Measurements from ENCODE around the gene VWA3B. TPM values are rescaled to one million over a fixed set of nuclear protein-coding genes. Genes with fewer than 3 reads are reported as not detected.
"Not testable (repeated sequence)": the region's sequence is repeated elsewhere in the genome, so short reads cannot be mapped to it uniquely, and the experiment has no call there.

VWA3B gene
- total and polyA plus RNA-seq, 4 donors = 0.36 to 1.1 (median 1.0) TPM; not detected in 1

GRCh38 chr2:98247383-98247782 is 160.4 kb downstream of the VWA3B start:
- H3K9me3 ChIP-seq (ENCODE audit: control insufficient read depth, low read length) = peaks cover 2% of the 10 kb centered on the region

GRCh38 chr2:98252038-98252773 is 165.2 kb downstream of the VWA3B start:
- WGBS, 2 donors = 94 to 95% methylated on average over 14 of the region's 14 CpGs

More at GRCh38 chr2:98247383-98247782, 160.4 kb downstream of the VWA3B start:
- Histone ChIP-seq H3K27ac (ENCODE audit: low read depth in 1 of 2, low read length in 2 of 2) (no peak overlapping the region), H3K36me3 (ENCODE audit: control insufficient read depth in 1 of 2, insufficient read depth in 2 of 2, low read length in 1 of 2) (no peaks in the 10 kb centered on the region), H3K4me1 (ENCODE audit: control insufficient read depth in 1 of 2, insufficient read depth in 2 of 2, low read length in 2 of 2) (no peaks in the 10 kb centered on the region), H3K27me3 (ENCODE audit: control insufficient read depth in 1 of 2, insufficient read depth in 2 of 2, low read length in 1 of 2) (no peaks in the 10 kb centered on the region), H3K4me3 (ENCODE audit: low read length in 2 of 2) (no peak overlapping the region)
- DNase-seq (no peak), ATAC-seq (ENCODE audit: low FRiP score) (no peak)
- intact Hi-C loops (cut with DNase I) = no loop called here

GRCh38 chr2:98253461-98254070 is 166.6 kb downstream of the VWA3B start:
- WGBS, 2 donors = 5 to 10% methylated on average over 5 of the region's 5 CpGs
- Histone ChIP-seq H3K36me3 (ENCODE audit: control insufficient read depth in 1 of 2, insufficient read depth in 2 of 2, low read length in 1 of 2) (no peaks in the 10 kb centered on the region), H3K4me3 (ENCODE audit: low read length in 2 of 2) (no peak overlapping the region), H3K9me3 (ENCODE audit: control insufficient read depth, low read length) (no peaks in the 10 kb centered on the region), H3K27me3 (ENCODE audit: control insufficient read depth in 1 of 2, insufficient read depth in 2 of 2, low read length in 1 of 2) (no peaks in the 10 kb centered on the region), H3K27ac (ENCODE audit: low read depth in 1 of 2, low read length in 2 of 2) (peak overlapping the region; percentile 51 to 57), H3K4me1 (ENCODE audit: control insufficient read depth in 1 of 2, insufficient read depth in 2 of 2, low read length in 2 of 2) (no peaks in the 10 kb centered on the region)
- DNase-seq (no peak), ATAC-seq (ENCODE audit: low FRiP score) (peak; percentile 54)
- intact Hi-C loops (cut with DNase I) = loop anchor here in 1 of 2 donors (10.0 kb wide), 1 partner anchor 109 kb away; no protein-coding TSS in a partner anchor

More at GRCh38 chr2:98252038-98252773, 165.2 kb downstream of the VWA3B start:
- Histone ChIP-seq H3K27ac (ENCODE audit: low read depth in 1 of 2, low read length in 2 of 2) (no peak overlapping the region), H3K4me3 (ENCODE audit: low read length in 2 of 2) (no peak overlapping the region), H3K4me1 (ENCODE audit: control insufficient read depth in 1 of 2, insufficient read depth in 2 of 2, low read length in 2 of 2) (no peaks in the 10 kb centered on the region), H3K9me3 (ENCODE audit: control insufficient read depth, low read length) (peaks cover 2% of the 10 kb centered on the region), H3K36me3 (ENCODE audit: control insufficient read depth in 1 of 2, insufficient read depth in 2 of 2, low read length in 1 of 2) (no peaks in the 10 kb centered on the region), H3K27me3 (ENCODE audit: control insufficient read depth in 1 of 2, insufficient read depth in 2 of 2, low read length in 1 of 2) (no peaks in the 10 kb centered on the region)
- ATAC-seq (ENCODE audit: low FRiP score) = no peak
- DNase-seq = no peak
- intact Hi-C loops (cut with DNase I) = loop anchor here in 1 of 2 donors (10.0 kb wide), 1 partner anchor 107 kb away; no protein-coding TSS in a partner anchor

- Histone ChIP-seq H3K4me1 (ENCODE audit: control insufficient read depth in 1 of 2, insufficient read depth in 2 of 2, low read length in 2 of 2) (no peaks in the 10 kb centered on the region), H3K36me3 (ENCODE audit: control insufficient read depth in 1 of 2, insufficient read depth in 2 of 2, low read length in 1 of 2) (no peaks in the 10 kb centered on the region), H3K27ac (ENCODE audit: low read depth in 1 of 2, low read length in 2 of 2) (no peak overlapping the region), H3K27me3 (ENCODE audit: control insufficient read depth in 1 of 2, insufficient read depth in 2 of 2, low read length in 1 of 2) (no peaks in the 10 kb centered on the region), H3K4me3 (ENCODE audit: low read length in 2 of 2) (no peak overlapping the region), H3K9me3 (ENCODE audit: control insufficient read depth, low read length) (no peaks in the 10 kb centered on the region)
- ATAC-seq (ENCODE audit: low FRiP score) (no peak), DNase-seq (no peak)
- WGBS, 2 donors = 96 to 97% methylated on average over 9 of the region's 9 CpGs
- intact Hi-C loops (cut with DNase I) = loop anchor here in 1 of 2 donors (10.0 kb wide), 1 partner anchor 110 kb away; no protein-coding TSS in a partner anchor
These were observed 167.6 kb downstream of the VWA3B start for GRCh38 chr2:98254504-98255059.

- H3K9me3 ChIP-seq (ENCODE audit: control insufficient read depth, low read length) = no peaks in the 10 kb centered on the region
- intact Hi-C loops (cut with DNase I) = loop anchor here in 1 of 2 donors (10.0 kb wide), 1 partner anchor 114 kb away; no protein-coding TSS in a partner anchor
- no peak overlapping the region for H3K27ac ChIP-seq (ENCODE audit: low read depth in 1 of 2, low read length in 2 of 2)
- no peak overlapping the region for H3K4me3 ChIP-seq (ENCODE audit: low read length in 2 of 2)
- ATAC-seq (ENCODE audit: low FRiP score) (no peak), DNase-seq (no peak)
- no peaks in the 10 kb centered on the region for H3K4me1 ChIP-seq (ENCODE audit: control insufficient read depth in 1 of 2, insufficient read depth in 2 of 2, low read length in 2 of 2)
- H3K27me3 ChIP-seq (ENCODE audit: control insufficient read depth in 1 of 2, insufficient read depth in 2 of 2, low read length in 1 of 2) = no peaks in the 10 kb centered on the region
- no peaks in the 10 kb centered on the region for H3K36me3 ChIP-seq (ENCODE audit: control insufficient read depth in 1 of 2, insufficient read depth in 2 of 2, low read length in 1 of 2)
These were observed 171.9 kb downstream of the VWA3B start for GRCh38 chr2:98258906-98259305.

- intact Hi-C loops (cut with DNase I) = loop anchor here in 1 of 2 donors (10.0 kb wide), 1 partner anchor 459 kb away; no protein-coding TSS in a partner anchor
- DNase-seq (no peak), ATAC-seq (ENCODE audit: low FRiP score) (no peak)
- Histone ChIP-seq H3K27ac (ENCODE audit: low read depth in 1 of 2, low read length in 2 of 2) (no peak overlapping the region), H3K36me3 (ENCODE audit: control insufficient read depth in 1 of 2, insufficient read depth in 2 of 2, low read length in 1 of 2) (no peaks in the 10 kb centered on the region), H3K4me1 (ENCODE audit: control insufficient read depth in 1 of 2, insufficient read depth in 2 of 2, low read length in 2 of 2) (no peaks in the 10 kb centered on the region), H3K27me3 (ENCODE audit: control insufficient read depth in 1 of 2, insufficient read depth in 2 of 2, low read length in 1 of 2) (no peaks in the 10 kb centered on the region), H3K4me3 (ENCODE audit: low read length in 2 of 2) (no peak overlapping the region), H3K9me3 (ENCODE audit: control insufficient read depth, low read length) (no peaks in the 10 kb centered on the region)
- 82 to 91% methylated on average over 1 of the region's 1 CpG for WGBS, 2 donors
These were observed 176.4 kb downstream of the VWA3B start for GRCh38 chr2:98263362-98263761.

GRCh38 chr2:98268225-98268624 is 181.3 kb downstream of the VWA3B start:
- not testable (repeated sequence) for H3K27ac ChIP-seq (ENCODE audit: low read depth in 1 of 2, low read length in 2 of 2); H3K4me1 ChIP-seq (ENCODE audit: control insufficient read depth in 1 of 2, insufficient read depth in 2 of 2, low read length in 2 of 2); DNase-seq; H3K27me3 ChIP-seq (ENCODE audit: control insufficient read depth in 1 of 2, insufficient read depth in 2 of 2, low read length in 1 of 2); H3K9me3 ChIP-seq (ENCODE audit: control insufficient read depth, low read length); ATAC-seq (ENCODE audit: low FRiP score); H3K36me3 ChIP-seq (ENCODE audit: control insufficient read depth in 1 of 2, insufficient read depth in 2 of 2, low read length in 1 of 2); H3K4me3 ChIP-seq (ENCODE audit: low read length in 2 of 2)
- intact Hi-C loops (cut with DNase I) = loop anchor here in 1 of 2 donors (10.0 kb wide), 1 partner anchor 463 kb away; no protein-coding TSS in a partner anchor

- no peaks in the 10 kb centered on the region for H3K36me3 ChIP-seq (ENCODE audit: control insufficient read depth in 1 of 2, insufficient read depth in 2 of 2, low read length in 1 of 2)
- no peaks in the 10 kb centered on the region for H3K27me3 ChIP-seq (ENCODE audit: control insufficient read depth in 1 of 2, insufficient read depth in 2 of 2, low read length in 1 of 2)
- H3K4me1 ChIP-seq (ENCODE audit: control insufficient read depth in 1 of 2, insufficient read depth in 2 of 2, low read length in 2 of 2) = peaks cover 0 to 2% of the 10 kb centered on the region in 2 donors
- DNase-seq = no peak
- 41 to 43% methylated on average over 2 of the region's 2 CpGs for WGBS, 2 donors
- no peaks in the 10 kb centered on the region for H3K9me3 ChIP-seq (ENCODE audit: control insufficient read depth, low read length)
- no peak overlapping the region for H3K4me3 ChIP-seq (ENCODE audit: low read length in 2 of 2)
- H3K27ac ChIP-seq (ENCODE audit: low read depth in 1 of 2, low read length in 2 of 2) = peak overlapping the region; percentile 43 to 84
- intact Hi-C loops (cut with DNase I) = loop anchor here in 1 of 2 donors (10.0 kb wide), 1 partner anchor 464 kb away; no protein-coding TSS in a partner anchor
- ATAC-seq (ENCODE audit: low FRiP score) = no peak
These were observed 182.3 kb downstream of the VWA3B start for GRCh38 chr2:98269274-98269673.
